HTR-8/SVneo (cell line): ENCODE data around the gene ANKS4B.
A peak's percentile ranks its signal among the peaks of the same experiment; 100 is the strongest.
"Not testable (repeated sequence)": the region's sequence is repeated elsewhere in the genome, so short reads cannot be mapped to it uniquely, and the experiment has no call there.

Experiments
- DNase-seq: peaks from one replicate; pipeline ENCODE4 v3.0.0; 2011; ENCODE audit warnings: low spot score, mixed read lengths; ENCODE audit not compliant: insufficient read length
- FAIRE-seq: peaks from 2 replicates; lab custom pipeline; 2011; peaks lifted over from hg19 to GRCh38; lab: Jason Lieb, UNC

The ANKS4B gene

DNA sequence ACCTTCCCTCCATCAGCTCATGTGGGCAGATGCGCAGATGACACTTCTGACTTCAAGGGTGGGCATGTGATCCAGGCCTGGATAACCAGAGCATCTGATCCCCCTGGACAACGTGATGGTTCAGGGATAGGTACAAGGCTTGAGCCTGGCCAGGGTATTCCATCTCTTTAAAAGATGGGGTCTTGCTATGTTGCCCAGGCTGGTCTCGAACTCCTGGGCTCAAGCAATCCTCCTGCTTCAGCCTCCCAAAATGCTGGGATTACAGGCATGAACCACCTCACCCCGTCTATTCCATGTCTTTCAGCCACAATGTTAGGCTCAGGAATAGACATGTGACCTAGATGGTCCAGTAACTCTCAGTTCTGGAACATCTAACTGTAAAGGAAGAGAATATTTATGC lies 23.8 kb downstream of the ANKS4B start:
- FAIRE-seq, result no peak

DNA sequence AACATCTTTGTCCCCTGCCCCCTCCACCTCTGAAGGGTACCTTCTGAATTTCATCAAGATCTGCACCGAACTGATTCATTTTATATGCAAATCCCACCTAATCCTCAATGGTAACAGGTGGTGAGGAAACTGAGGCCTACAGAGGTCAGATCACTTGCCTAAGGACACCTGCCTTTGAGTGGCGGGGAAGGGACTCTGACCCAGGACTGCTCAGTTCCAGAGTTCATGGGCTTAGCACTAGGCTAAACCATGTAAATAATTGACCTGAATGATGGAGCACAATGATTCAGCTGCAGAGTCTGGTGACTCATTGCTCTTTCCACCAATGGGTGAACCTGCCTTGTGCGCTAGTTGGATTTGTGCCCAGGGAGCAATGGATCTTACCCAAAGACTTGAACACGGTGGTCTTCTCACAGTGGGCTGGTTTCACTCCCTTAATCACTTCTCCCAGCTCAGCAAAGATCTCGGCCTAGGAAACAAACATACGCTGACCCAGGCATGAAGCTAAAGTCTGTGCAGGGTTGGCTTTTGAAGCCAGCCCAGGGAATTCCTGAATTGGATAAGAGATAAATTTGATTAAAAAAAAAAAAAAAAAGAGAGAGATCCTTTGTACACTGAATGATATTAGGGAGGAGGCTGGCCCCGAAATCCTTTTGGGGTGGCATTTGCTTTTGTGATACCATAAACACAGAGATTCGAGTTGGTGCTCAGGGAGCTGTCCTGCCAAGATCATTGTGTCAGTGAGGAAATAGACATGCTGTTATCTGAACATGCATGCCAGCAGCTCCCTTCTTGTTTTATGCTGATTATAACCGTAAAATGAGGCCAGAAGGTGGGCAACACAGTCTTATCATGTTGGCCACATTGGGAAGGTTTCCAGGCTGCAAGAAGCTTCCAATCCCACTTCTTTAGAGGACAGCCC lies 27.6 kb downstream of the ANKS4B start:
- FAIRE-seq (no peak), DNase-seq (peak; percentile 20)

More for the DNA sequence above, 23.8 kb downstream of the ANKS4B start:
- DNase-seq, result no peak

DNA sequence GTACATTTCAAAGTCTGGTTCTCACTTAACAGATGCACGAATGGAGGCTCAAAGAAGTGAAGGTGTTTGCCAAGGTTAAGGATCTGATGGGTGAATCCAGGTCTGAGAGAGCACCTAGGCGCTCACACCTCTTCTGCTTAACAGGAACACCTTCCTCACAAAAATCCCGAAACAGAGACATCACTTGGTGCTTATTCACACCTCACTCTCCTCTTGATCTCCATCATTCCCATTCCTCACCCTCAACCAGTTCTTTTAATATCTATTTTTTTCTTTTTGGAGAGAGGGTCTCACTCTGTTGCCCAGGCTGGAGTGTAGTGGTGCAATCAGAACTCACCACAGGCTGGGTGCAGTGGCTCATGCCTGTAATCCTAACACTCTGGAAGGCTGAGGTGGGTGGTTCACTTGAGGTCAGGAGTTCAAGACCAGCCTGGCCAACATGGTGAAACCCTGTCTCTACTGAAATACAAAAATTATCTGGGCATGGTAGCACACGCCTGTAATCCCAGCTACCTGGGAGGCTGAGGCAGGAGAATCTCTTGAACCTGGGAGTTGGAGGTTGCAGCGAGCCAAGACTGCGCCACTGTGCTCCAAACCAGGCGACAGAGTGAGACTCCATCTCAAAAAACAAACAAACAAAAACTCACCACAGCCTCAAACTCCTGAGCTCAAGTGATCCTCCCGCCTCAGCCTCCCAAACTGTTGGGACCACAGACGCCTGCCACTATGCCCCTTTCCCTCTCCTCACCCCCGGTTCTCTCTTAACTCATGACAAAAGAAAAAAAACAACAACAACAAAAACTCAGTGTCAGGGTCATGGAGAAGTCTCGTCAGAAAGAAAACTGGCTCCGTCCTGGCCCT lies 29.5 kb downstream of the ANKS4B start:
- FAIRE-seq, result no peak
- DNase-seq, result no peak

DNA sequence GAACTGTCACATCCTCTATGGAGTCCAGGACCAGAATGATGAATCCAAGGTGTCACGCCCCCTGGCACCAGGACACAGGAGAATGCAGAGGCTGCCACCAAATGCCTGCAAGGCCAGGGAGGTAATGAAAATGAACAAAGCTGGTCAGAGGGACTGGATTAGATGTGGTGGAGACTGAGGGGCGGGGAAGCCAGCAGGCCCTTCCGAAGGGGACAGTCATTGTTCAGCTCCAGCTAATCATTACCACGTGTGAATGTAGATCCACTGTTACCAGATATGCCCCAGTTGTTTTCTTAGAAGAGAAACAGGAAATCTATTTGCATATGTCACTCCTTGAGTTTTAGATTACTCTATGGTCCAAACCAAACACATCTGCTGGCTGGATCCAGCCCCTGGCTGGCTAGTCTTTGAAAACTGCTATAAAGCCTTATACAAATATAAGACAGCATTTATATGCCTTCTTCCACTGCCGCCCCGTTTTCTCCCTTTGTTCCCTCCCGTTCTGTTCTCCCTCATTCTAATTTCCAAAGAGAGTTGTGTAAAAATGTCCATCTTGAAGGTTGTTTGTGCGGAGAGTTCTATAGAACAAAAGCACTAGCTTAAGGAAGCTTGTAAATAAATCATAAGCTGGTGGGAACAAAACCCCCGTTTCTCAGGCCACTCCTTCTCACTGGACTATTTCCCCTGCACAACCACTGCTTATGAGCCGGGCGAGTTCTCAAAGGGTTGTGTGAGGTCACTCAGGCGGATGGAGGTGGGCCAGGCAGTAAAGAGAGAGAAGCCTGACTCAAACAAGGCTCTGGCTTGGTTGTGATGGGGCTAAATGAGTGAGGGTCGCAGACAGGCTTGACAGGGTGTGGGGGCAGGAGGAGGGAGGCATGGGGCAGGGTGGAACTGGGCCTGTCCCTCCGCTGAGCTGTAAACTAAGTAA lies 30.4 kb downstream of the ANKS4B start:
- FAIRE-seq (no peak), DNase-seq (no peak)

DNA sequence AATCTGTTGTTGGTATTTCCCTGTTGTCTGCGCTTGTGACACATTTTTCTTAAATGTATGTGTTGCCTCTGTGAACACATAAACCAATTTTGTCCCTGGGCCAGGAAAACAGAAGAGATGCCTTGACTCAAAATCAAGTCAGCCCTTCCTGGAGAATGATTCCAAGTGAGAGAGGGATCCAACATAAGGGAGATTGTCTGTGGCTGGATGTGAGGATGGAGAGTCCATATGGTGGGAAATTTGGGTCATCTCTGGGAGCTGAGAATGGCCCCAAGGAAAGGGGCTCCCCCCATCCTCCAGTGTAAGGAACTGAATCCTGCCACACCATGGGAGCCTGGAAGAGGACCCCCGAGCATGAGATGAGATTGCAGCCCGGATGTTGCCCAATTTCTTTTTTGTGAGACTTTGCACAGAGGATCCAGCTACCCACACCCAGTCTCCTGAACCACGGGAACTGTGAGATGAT lies 31.1 kb downstream of the ANKS4B start:
- no peak for DNase-seq
- no peak for FAIRE-seq

DNA sequence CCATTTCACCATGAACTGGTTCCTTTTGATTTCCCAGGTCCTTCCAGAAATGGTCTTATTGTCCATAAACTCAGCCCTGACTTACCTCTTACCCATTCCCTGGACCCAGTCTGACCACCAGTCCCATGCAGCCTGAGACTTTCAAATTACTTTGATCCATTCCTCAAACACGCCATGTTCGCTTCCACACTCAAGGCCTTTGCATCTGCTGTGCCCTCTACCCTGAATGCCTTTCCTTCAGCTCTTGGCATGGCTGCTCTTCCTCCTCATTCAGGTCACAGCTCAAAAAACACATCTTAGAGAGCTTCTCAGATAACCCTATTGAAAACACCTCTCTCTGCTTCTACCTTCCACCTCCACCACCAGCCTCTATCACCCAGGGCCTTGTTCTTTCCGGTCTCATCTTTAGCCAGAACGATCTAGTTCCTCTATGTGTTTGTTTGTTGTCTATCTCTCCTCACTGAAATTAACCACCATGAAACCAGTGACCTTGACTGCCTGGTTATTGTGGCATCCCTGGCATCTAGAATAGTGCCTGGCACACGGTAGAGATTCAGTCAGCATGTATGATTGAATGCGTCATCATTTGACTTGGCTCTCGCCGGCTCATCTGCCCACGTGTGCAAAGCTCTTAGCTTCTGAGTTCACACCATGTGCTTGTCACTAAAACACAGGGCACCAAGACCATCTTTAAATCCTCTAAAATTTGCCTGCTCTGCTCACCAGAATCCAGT lies 31.8 kb downstream of the ANKS4B start:
- DNase-seq (no peak), FAIRE-seq (no peak)

DNA sequence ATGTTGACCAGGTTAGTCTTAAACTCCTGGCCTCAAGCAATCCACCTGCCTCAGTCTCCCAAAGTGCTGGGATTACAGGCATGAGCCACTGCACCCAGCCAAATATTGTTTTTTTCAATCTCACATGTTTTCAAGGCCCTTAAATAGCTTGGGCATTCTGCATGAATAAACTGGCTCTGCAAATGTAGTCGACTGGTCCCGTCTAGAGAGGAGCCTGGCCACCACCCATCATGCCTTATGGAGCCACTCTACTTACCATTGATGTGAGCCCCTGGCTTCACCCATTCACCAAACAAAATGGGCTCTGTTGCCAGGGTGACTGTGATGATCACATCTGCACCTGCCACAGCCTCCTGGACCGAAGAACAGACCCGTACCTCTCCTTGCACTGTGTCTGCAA lies 33.8 kb downstream of the ANKS4B start:
- FAIRE-seq (no peak), DNase-seq (no peak)

DNA sequence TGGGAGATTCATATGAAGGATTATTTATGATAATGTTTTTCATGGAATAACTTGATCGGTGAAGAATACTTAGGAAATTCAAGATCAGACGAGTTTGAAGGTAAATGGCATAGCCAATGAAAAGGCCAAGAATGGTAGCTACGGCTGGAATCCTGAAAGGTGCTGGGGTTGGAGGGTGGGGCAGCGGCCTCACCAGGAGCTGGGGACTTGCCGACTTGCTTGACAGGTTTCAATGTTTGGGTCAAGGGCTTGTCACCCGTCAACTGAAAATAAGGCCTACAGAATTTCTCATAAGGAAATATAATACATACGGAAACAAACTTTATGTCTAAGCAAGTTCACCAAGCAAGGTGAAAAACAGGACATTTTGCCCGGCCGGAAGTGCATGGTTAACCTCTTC lies 34.7 kb downstream of the ANKS4B start:
- no peak for FAIRE-seq

DNA sequence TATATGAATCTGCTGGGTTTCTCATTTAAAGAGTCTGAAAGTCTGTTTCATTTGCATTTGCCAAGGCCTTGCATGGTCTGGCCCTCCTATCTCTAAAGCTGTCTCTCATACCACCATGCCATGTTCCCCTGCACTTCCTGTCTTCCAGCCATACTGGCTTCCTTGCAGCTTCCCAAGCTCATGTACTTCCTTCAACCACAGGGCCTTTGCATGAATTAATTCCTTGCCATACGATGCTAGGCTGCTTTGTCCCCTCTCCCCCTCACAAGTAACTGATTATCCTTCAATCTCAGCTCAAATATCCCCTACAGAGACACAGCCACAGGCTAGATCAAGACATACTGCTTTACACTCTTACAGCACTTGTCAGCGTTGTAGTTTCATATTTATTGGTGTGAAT lies 38.8 kb downstream of the ANKS4B start:
- DNase-seq (no peak), FAIRE-seq (no peak)

More for the DNA sequence above, 34.7 kb downstream of the ANKS4B start:
- DNase-seq, result no peak

DNA sequence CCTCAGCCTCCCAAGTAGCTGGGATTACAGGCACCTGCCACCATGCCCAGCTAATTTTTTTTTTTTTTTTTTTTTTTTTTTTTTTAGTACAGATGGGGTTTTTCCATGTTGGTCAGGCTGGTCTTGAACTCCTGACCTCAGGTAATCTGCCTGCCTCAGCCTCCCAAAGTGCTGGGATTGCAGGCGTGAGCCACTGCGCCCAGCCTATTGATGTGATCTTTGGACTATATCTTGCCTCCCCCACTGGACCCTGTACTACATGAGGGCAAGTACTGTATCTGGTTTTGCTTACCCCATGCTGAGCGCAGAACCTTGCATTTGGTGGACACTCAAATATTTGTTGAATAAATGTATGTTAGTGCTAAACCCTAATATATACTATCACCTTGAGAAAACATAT lies 39.3 kb downstream of the ANKS4B start:
- not testable (repeated sequence) for DNase-seq, FAIRE-seq

DNA sequence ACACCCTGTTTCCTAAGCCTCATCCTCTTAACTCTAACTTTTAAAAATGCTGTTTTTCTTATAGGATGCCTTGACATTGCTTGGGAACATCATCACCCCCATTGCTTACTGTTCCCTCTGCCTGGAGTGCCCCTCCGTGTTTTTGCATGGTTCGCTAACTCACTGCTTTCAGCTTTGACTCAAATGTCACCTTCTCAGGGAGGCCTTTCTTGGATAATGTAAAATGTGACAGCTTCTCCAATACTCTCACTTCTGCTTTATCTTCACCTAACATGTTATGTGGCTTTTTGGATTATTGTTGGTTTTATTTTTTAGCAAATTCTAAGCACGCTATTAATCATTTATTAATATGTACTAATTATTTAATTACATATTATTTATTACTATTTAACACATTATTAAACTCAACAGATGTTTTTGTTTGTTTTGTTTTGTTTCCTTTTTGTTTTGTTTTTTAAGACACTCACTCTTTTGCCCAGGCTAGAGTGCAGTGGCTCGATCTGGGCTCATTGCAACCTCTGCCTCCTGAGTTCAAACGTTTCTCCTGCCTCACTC lies 40.8 kb downstream of the ANKS4B start:
- FAIRE-seq, result no peak

DNA sequence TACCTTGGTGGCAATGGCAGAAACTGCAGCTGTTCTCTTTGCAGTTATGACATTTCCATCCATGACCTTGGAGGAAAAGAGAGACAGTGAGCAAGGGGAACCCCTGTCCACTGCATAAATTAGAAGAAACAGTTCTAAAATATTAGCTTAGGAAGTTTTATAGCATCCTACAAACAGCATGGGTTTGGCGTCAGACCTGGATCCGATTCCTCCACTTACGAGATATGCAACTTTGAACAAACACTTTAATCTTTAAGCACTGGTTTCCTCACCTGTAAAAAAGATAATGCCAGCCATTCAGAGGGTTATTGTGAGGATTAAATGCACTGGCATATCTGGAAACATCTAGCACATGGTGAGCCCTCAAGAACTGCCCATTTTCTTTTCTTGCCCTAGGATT lies 42.0 kb downstream of the ANKS4B start:
- DNase-seq (no peak), FAIRE-seq (no peak)

More for the DNA sequence above, 40.8 kb downstream of the ANKS4B start:
- no peak for DNase-seq

DNA sequence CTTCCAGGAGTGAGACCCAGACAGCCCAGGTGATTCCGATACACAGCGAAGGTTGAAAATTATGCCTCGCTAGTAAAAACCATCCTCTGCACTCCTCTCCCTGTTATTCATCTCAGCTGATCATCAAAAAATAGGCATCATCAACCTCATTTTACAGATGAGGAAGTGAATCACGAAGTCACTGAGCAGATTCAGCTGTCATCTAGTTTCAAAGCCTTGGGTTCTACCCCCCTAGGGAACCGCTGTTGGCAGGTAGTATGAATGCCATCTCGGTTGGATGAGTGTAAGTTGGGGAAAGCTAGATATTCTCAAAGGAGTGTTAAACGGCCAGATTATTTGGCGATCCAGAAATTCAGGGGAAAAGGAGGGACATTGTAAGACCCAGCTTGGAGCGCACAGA lies 42.6 kb downstream of the ANKS4B start:
- FAIRE-seq, result no peak
- DNase-seq, result no peak

DNA sequence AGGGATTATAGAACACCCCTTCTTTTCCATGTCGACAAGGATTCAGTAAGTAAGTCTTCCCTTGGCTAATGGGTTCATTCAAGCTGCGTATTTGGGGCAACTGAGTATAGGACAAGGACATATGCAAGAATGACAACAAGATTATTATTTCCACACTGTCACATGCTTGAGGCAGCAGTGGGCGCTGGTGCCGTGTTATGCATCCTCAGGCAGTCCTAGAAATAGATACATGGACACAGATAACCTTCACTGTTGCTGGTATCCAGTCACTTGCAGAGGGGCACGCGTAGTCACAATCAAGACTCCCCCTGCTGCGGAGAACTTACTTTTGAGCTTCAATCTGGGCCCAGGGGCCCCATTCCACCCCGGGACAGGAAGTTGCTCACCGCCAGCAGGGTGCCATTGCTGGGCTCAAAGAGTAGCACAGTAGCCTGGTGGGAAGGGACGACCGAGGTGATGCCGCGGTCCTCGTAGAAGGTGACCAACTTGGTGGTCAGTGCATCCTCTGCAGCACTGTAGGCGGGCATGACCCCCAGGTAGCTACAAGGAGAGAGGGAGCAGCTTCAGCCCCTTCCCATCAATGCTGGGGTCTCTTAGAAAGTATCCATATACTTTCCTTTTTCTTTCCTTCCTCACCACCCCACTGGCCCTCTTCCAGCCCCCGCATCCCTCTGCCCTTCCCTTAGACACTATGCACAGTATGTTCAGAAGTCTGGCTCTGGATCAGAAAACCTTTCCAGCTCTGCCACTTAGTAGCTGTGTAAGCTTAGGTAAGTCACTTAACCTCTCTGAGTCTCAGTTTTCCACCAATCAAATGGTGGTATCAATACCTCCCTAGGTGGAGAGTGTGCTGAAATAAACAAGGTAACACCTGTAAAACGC lies 43.8 kb downstream of the ANKS4B start:
- FAIRE-seq, result no peak
- DNase-seq, result no peak

DNA sequence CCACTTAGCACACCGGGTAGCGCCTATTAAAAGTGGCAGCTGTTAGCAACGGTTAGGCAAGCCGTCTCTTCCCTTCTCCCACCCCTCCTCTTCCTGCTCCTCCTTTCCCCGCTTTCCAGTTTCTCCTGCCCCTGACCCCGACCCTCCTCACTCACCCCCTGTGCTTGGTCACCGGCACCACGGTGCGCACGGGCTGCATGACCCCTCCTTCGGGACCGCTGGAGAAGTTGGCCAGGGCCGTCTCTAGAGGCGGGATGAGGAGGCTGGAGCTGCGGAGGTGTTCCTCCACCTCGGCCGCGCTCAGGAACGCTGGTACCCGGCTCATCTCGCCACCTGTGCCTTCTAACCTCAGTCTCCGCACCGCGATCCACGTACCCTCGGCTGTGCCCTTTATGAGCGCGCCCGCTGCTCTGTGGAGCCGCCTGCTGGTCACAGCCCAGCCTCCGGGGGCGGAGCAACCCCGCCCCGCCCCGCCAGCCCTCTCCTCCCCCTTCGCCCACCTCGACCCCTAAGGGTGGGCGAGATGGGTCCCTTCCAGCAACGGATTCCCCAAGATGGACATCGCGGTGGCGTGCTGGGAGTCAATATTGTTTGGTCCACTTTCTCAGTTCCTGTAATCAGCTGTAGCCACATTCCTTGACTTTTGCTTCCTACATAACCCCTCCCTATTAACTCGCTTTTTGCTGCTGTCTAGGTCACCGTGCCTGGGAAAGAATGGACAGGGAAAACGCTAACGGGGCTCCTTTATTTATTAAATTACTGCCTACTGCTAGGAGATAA lies 44.6 kb downstream of the ANKS4B start, which contains the start of gene CRYM:
CRYM (minus strand) TSS at position 364 of the 780 bp plus-strand sequence; CDS start at position 325, 39 bp downstream.
- no peak for FAIRE-seq

DNA sequence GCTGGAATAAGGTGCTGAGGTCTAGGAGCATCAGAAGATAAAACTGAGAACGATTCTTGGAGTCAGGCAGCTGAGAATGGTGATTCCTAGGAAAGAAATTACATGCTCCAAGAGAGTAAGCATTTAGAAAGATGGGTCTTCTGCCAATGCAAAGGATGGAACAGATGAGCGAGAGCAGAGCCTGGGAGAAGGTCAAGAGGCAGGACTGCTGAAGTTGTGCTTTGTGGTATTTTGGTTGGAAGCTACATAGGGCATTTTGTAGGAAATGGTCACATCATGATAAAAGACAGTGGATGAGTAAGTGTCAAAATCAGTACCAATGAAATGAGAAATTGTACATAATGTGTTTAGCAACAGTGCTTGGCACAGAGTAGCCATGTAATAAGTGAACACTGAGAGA lies 46.0 kb downstream of the ANKS4B start:
- DNase-seq, result no peak
- FAIRE-seq, result no peak

More for the DNA sequence above, 44.6 kb downstream of the ANKS4B start, which contains the start of gene CRYM:
- DNase-seq, result peak; percentile 35
